Peyer's patch (tissue), 4 donors: ENCODE data around the gene CALN1. TPM values are rescaled to one million over a fixed set of nuclear protein-coding genes. Genes with fewer than 3 reads are reported as not detected.

Experiments used
- DNase-seq, 3 donors: peaks; one replicate each; pipeline ENCODE4 v3.0.0-alpha.2; 2017 to 2019
- H3K27ac ChIP-seq, 4 donors: fragments of 200-600 bp; sonication (generic); one replicate each; pipeline ENCODE4 v1.5.1; 2016 to 2019
- H3K27me3 ChIP-seq, 2 donors: fragments of 200-600 bp; sonication (generic); one replicate each; pipeline ENCODE4 v1.5.1; 2019
- H3K36me3 ChIP-seq, 3 donors: fragments of 200-600 bp; sonication (generic); one replicate each; pipeline ENCODE4 v1.5.1; 2016 to 2019
- H3K4me1 ChIP-seq, 4 donors: fragments of 200-600 bp; sonication (generic); one replicate each; pipeline ENCODE4 v1.5.1; 2016 to 2019
- H3K4me3 ChIP-seq, 4 donors: fragments of 200-600 bp; sonication (generic); 1 replicate in 3 of 4; 2 replicates in 1 of 4; pipeline ENCODE4 v1.5.1; 2016 to 2019; ENCODE audit warnings: mild to moderate bottlenecking in 1 of 4
- H3K9me3 ChIP-seq, 4 donors: fragments of 200-600 bp; sonication (generic); one replicate each; pipeline ENCODE4 v1.5.1; 2016 to 2019; ENCODE audit warnings: mild to moderate bottlenecking in 1 of 4
- POLR2A ChIP-seq, 2 donors: fragments of 450-650 bp; IDR thresholded peaks; one replicate each; pipeline ENCODE4 v1.5.1; 2017; ENCODE audit warnings: antibody characterized with exemption in 2 of 2, mild to moderate bottlenecking in 2 of 2, moderate library complexity in 2 of 2
- total RNA-seq, 4 donors: library from RNA; depleted of rRNA; stranded (reverse); fragments of >200 nt; gene quantifications; one replicate each; pipeline ENCODE4 v1.1.0, GENCODE V29; 2016
- TF ChIP-seq, protein P1 (sequence below), 6 experiments: fragments of 450-650 bp in 4 of 6; fragments of 200-600 bp in 2 of 6; sonication (generic) in 1 of 6; IDR thresholded peaks; one replicate each; pipeline ENCODE4 v1.5.1; 2017 to 2019; ENCODE audit warnings: antibody characterized with exemption in 6 of 6, mild to moderate bottlenecking in 3 of 6, moderate library complexity in 1 of 6

The CALN1 gene
- total RNA-seq, 4 donors from 2014 or later: 0.13 TPM; not detected in 3

DNA sequence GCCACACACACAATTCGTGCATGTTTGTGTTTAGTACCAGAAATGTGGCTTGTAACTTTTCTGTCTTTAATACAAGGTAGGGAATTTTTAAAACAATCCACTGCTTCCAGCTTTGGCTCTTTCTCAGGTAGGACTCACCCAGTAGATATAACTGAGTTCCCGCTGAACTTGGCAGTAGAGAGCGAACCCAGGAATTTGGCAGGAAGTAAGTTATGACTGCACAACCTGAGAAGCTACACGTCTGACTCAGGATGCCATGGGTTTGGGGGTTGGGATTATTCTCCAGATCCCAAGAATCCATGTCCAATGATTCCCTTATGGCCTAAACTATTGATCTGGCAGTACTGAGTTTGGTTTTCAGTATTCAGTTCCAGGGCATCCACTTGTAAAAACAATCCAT is 499.7 kb downstream of the CALN1 start:
- Histone ChIP-seq H3K36me3 (no peaks in the 10 kb centered on the region), H3K4me3 (no peak overlapping the region), H3K4me1 (no peaks in the 10 kb centered on the region), H3K9me3 (peaks cover 0 to 6% (median 0%) of the 10 kb centered on the region in 4 donors), H3K27me3 (no peaks in the 10 kb centered on the region), H3K27ac (no peak overlapping the region)
- no peak for TF ChIP-seq POLR2A (IDR thresholded peaks at IDR 0.05)
- TF ChIP-seq, protein P1, sequence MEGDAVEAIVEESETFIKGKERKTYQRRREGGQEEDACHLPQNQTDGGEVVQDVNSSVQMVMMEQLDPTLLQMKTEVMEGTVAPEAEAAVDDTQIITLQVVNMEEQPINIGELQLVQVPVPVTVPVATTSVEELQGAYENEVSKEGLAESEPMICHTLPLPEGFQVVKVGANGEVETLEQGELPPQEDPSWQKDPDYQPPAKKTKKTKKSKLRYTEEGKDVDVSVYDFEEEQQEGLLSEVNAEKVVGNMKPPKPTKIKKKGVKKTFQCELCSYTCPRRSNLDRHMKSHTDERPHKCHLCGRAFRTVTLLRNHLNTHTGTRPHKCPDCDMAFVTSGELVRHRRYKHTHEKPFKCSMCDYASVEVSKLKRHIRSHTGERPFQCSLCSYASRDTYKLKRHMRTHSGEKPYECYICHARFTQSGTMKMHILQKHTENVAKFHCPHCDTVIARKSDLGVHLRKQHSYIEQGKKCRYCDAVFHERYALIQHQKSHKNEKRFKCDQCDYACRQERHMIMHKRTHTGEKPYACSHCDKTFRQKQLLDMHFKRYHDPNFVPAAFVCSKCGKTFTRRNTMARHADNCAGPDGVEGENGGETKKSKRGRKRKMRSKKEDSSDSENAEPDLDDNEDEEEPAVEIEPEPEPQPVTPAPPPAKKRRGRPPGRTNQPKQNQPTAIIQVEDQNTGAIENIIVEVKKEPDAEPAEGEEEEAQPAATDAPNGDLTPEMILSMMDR (IDR thresholded peaks at IDR 0.05): no peak
- DNase-seq: no peak

DNA sequence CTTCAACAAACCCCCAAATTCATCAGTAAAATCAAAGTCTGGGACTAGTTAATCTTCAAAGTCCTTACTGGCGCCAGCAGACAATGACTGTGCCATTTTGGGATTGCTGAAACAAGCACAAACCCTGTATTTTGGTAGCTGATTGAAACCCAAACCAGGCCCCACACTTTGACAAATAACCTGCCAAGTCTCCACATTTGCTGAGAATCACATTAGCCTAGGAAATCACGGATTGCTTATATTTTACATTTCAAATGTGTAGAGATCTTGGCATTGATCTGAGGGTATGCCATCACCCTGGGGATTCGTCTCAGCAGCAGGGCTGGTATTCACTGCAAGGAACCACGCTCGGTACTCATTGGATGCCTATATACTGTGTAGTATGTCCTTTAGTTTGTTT is 501.1 kb downstream of the CALN1 start:
- H3K4me3 ChIP-seq: no peak overlapping the region
- TF ChIP-seq, protein P1 (IDR thresholded peaks at IDR 0.05): no peak
- no peak for TF ChIP-seq POLR2A (IDR thresholded peaks at IDR 0.05)
- no peaks in the 10 kb centered on the region for H3K36me3 ChIP-seq
- H3K27me3 ChIP-seq: no peaks in the 10 kb centered on the region
- DNase-seq: no peak
- peaks cover 0 to 6% (median 0%) of the 10 kb centered on the region in 4 donors for H3K9me3 ChIP-seq
- H3K27ac ChIP-seq: no peak overlapping the region
- no peaks in the 10 kb centered on the region for H3K4me1 ChIP-seq

DNA sequence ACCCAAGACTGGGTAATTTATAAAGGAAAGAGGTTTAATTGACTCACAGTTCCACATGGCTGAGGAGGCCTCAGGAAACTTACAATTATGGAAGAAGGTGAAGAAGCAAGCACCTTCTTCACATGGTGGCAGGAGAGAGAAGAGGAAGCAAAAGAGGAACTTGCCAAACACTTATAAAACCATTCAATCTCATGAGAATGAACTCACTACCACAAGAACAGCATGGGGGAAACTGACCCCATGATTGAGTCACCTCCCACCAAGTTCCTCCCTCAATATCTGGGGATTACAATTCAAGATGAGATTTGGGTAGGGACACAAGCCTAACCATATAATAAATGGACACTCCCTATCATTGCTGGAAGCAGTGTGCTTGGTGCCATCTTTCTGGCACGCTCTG is 506.3 kb downstream of the CALN1 start:
- Histone ChIP-seq H3K27ac (no peak overlapping the region), H3K36me3 (no peaks in the 10 kb centered on the region), H3K4me1 (no peaks in the 10 kb centered on the region), H3K9me3 (peaks cover 0 to 2% (median 0%) of the 10 kb centered on the region in 4 donors), H3K4me3 (no peak overlapping the region), H3K27me3 (no peaks in the 10 kb centered on the region)
- DNase-seq: no peak
- TF ChIP-seq POLR2A (IDR thresholded peaks at IDR 0.05): no peak
- TF ChIP-seq, protein P1 (IDR thresholded peaks at IDR 0.05): no peak

DNA sequence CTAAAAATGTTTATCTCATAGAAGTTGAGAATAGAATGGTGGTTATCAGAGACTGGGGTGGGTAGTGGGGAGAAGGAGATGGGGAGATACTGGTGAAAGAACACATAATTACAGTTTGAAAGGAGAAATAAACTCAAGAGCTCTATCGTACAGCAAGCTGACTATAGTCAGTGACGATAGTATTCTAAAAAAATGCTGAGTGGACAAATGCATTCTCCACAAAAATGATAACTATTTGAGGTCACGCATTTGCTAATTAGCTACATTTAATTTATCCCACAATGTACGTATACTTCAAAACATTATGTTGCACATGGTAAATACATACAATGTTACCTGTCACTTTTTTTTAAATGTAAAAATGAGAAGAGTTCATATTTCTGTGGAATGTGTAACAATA is 507.7 kb downstream of the CALN1 start:
- DNase-seq: no peak
- H3K4me1 ChIP-seq: no peaks in the 10 kb centered on the region
- H3K9me3 ChIP-seq: peaks cover 0 to 3% (median 0%) of the 10 kb centered on the region in 4 donors
- no peak overlapping the region for H3K4me3 ChIP-seq
- no peaks in the 10 kb centered on the region for H3K27me3 ChIP-seq
- H3K36me3 ChIP-seq: no peaks in the 10 kb centered on the region
- no peak overlapping the region for H3K27ac ChIP-seq
- TF ChIP-seq POLR2A (IDR thresholded peaks at IDR 0.05): no peak
- TF ChIP-seq, protein P1 (IDR thresholded peaks at IDR 0.05): no peak

DNA sequence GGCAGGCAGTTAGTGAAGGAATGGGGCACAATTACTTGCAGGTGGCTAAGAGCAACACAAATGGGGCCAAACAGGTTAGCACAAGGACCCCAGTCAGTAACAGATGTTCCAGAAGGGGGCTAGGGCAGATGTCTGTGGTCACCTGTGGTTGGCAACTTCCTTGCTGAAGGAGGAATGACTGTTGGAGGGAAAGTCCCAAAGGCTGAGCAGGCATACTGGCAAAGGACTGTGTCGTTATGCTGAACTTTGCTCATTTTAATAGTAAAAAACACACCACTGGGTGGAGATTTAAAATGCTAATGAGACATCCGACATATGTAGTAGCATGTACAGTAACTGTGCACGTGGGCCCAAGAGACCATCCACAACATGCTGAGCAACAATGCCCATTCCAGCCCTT is 511.6 kb downstream of the CALN1 start:
- no peaks in the 10 kb centered on the region for H3K36me3 ChIP-seq
- H3K27me3 ChIP-seq: no peaks in the 10 kb centered on the region
- H3K4me3 ChIP-seq: no peak overlapping the region
- H3K4me1 ChIP-seq: no peaks in the 10 kb centered on the region
- peaks cover 0 to 3% (median 0%) of the 10 kb centered on the region in 4 donors for H3K9me3 ChIP-seq
- no peak overlapping the region for H3K27ac ChIP-seq
- TF ChIP-seq, protein P1 (IDR thresholded peaks at IDR 0.05): no peak
- no peak for TF ChIP-seq POLR2A (IDR thresholded peaks at IDR 0.05)
- DNase-seq: no peak

DNA sequence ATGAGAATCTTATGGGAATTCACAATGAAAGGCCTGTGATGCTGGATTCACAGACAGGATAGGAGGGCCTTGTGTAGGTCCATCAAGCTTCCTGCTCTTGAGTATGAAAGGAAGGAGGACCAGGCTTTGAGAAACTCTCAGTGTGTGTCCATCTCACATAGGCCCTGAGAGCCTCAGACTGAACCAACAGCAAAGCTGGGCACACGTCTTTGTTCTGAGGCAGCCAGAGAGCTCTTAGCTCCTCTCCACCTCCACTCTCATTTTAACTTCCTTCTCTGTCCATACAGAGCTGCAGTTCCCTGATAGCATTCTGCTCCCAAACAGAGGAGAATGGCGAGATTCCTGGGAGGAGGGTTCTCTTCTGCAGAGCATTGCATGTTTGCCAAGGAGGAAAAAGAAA is 515.6 kb downstream of the CALN1 start:
- no peaks in the 10 kb centered on the region for H3K36me3 ChIP-seq
- no peaks in the 10 kb centered on the region for H3K27me3 ChIP-seq
- no peak overlapping the region for H3K27ac ChIP-seq
- H3K4me3 ChIP-seq: no peak overlapping the region
- DNase-seq: no peak
- H3K4me1 ChIP-seq: no peaks in the 10 kb centered on the region
- TF ChIP-seq, protein P1 (IDR thresholded peaks at IDR 0.05): no peak
- TF ChIP-seq POLR2A (IDR thresholded peaks at IDR 0.05): no peak
- peaks cover 0 to 3% (median 0%) of the 10 kb centered on the region in 4 donors for H3K9me3 ChIP-seq
